HEK293 (cell line): Measurements from ENCODE around the gene S100PBP.

Experiments used
- SALL2 ChIP-seq: fragments of 450-650 bp; formaldehyde crosslinking; IDR thresholded peaks from 2 replicates; pipeline ENCODE4 v1.5.0; 2017; ENCODE audit warnings: missing biosample characterization, mild to moderate bottlenecking, missing genetic modification characterization, borderline replicate concordance
- SP2 ChIP-seq: fragments of 450-650 bp; formaldehyde crosslinking; IDR thresholded peaks from 2 replicates; pipeline ENCODE4 v1.5.1; 2016; ENCODE audit warnings: missing biosample characterization, missing genetic modification characterization
- TCF7L2 ChIP-seq: IDR thresholded peaks from 2 replicates; pipeline ENCODE4 v1.6.1; 2011; ENCODE audit warnings: low read depth, mild to moderate bottlenecking, inconsistent platforms, low read length, moderate library complexity, borderline replicate concordance
- ZBTB21 ChIP-seq: fragments of 450-650 bp; formaldehyde crosslinking; IDR thresholded peaks from 2 replicates; pipeline ENCODE4 v1.5.1; 2017; ENCODE audit warnings: missing biosample characterization, missing genetic modification characterization
- ZNF10 ChIP-seq: fragments of 450-650 bp; formaldehyde crosslinking; IDR thresholded peaks from 2 replicates; pipeline ENCODE4 v1.5.1; 2017; ENCODE audit warnings: missing biosample characterization, missing genetic modification characterization
- ZNF214 ChIP-seq: fragments of 450-650 bp; formaldehyde crosslinking; IDR thresholded peaks from 2 replicates; pipeline ENCODE4 v1.5.1; 2017; ENCODE audit warnings: missing biosample characterization, mild to moderate bottlenecking, missing genetic modification characterization, borderline replicate concordance
- ZNF248 ChIP-seq: fragments of 450-650 bp; formaldehyde crosslinking; IDR thresholded peaks from 2 replicates; pipeline ENCODE4 v1.5.1; 2017; ENCODE audit warnings: missing biosample characterization, missing genetic modification characterization
- ZNF292 ChIP-seq: fragments of 450-650 bp; formaldehyde crosslinking; IDR thresholded peaks from 2 replicates; pipeline ENCODE4 v1.5.1; 2016; ENCODE audit warnings: low read depth, missing biosample characterization, missing genetic modification characterization, borderline replicate concordance
- ZNF335 ChIP-seq: fragments of 450-650 bp; formaldehyde crosslinking; conservative IDR thresholded peaks from 2 replicates; pipeline ENCODE4 v1.5.1; 2016; ENCODE audit warnings: missing biosample characterization, missing genetic modification characterization
- ZNF366 ChIP-seq: fragments of 450-650 bp; formaldehyde crosslinking; conservative IDR thresholded peaks from 2 replicates; pipeline ENCODE4 v1.5.1; 2016; ENCODE audit warnings: missing biosample characterization, missing genetic modification characterization
- ZNF510 ChIP-seq: fragments of 450-650 bp; formaldehyde crosslinking; IDR thresholded peaks from 2 replicates; pipeline ENCODE4 v1.5.1; 2018; ENCODE audit warnings: mild to moderate bottlenecking, missing genetic modification characterization, missing biosample characterization; ENCODE audit not compliant: insufficient replicate concordance
- ZXDB ChIP-seq: fragments of 450-650 bp; formaldehyde crosslinking; IDR thresholded peaks from 2 replicates; pipeline ENCODE4 v1.5.1; 2016; ENCODE audit warnings: missing biosample characterization, missing genetic modification characterization
- TF ChIP-seq, protein P1 (sequence below): fragments of 450-650 bp; formaldehyde crosslinking; IDR thresholded peaks from 2 replicates; pipeline ENCODE4 v1.5.1; 2016; ENCODE audit warnings: missing biosample characterization, missing genetic modification characterization
- TF ChIP-seq, protein P2 (sequence below): fragments of 450-650 bp; IDR thresholded peaks from 2 replicates; pipeline ENCODE4 v1.5.1; 2018; ENCODE audit warnings: missing biosample characterization, mild to moderate bottlenecking, missing genetic modification characterization

DNA sequence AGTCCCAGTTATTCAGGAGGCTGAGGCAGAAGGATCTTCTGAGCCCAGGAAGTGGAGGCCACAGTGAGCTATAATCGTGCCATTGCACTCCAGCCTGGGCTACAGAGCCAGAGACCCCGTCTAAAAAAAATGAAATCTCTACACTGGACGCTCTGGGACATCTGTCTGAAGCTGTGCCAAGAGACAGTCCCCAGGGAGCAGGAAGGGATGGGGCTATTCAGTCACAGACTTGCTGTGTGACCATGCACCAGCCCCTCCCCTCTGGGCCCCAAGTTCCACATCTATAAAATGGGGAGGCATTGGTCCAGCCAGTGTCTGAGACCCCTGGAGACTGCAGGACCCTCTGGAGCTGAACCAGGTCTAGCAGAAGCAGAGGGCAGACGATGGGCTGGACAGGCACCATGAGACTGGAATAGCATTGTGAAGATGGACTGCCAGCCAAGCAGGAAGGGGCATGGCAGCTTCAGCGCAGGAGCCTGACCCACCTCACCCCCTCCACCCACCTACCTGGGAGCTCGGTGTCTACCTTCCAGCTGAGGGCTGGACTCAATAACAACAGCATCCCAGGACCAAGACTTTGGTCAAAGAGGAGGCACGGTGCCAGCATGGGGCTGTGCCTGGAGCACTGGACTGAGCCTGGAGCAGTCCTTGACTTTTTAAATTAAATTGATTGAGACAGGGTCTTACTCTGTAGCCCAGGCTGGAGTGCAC, 82.3 kb downstream of the S100PBP start:
- TF ChIP-seq ZXDB (tag by site-specific recombination) = no peak
- TF ChIP-seq TCF7L2 = no peak
- TF ChIP-seq ZNF10 = no peak
- TF ChIP-seq SP2 = no peak
- no peak for TF ChIP-seq ZBTB21 (tag by site-specific recombination)
- TF ChIP-seq ZNF510 (tag by site-specific recombination) = no peak
- TF ChIP-seq, protein P1, sequence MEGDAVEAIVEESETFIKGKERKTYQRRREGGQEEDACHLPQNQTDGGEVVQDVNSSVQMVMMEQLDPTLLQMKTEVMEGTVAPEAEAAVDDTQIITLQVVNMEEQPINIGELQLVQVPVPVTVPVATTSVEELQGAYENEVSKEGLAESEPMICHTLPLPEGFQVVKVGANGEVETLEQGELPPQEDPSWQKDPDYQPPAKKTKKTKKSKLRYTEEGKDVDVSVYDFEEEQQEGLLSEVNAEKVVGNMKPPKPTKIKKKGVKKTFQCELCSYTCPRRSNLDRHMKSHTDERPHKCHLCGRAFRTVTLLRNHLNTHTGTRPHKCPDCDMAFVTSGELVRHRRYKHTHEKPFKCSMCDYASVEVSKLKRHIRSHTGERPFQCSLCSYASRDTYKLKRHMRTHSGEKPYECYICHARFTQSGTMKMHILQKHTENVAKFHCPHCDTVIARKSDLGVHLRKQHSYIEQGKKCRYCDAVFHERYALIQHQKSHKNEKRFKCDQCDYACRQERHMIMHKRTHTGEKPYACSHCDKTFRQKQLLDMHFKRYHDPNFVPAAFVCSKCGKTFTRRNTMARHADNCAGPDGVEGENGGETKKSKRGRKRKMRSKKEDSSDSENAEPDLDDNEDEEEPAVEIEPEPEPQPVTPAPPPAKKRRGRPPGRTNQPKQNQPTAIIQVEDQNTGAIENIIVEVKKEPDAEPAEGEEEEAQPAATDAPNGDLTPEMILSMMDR = no peak
- TF ChIP-seq ZNF214 (tag by site-specific recombination) = no peak
- TF ChIP-seq ZNF366 (tag by site-specific recombination) = no peak
- TF ChIP-seq ZNF292 (tag by site-specific recombination) = no peak
- TF ChIP-seq SALL2 (tag by site-specific recombination) = no peak
- no peak for TF ChIP-seq ZNF248 (tag by site-specific recombination)
- TF ChIP-seq, protein P2, sequence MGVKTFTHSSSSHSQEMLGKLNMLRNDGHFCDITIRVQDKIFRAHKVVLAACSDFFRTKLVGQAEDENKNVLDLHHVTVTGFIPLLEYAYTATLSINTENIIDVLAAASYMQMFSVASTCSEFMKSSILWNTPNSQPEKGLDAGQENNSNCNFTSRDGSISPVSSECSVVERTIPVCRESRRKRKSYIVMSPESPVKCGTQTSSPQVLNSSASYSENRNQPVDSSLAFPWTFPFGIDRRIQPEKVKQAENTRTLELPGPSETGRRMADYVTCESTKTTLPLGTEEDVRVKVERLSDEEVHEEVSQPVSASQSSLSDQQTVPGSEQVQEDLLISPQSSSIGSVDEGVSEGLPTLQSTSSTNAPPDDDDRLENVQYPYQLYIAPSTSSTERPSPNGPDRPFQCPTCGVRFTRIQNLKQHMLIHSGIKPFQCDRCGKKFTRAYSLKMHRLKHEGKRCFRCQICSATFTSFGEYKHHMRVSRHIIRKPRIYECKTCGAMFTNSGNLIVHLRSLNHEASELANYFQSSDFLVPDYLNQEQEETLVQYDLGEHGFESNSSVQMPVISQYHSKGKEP (tag by site-specific recombination) = no peak
- no peak for TF ChIP-seq ZNF335
